NOMO-1 (cell line): ENCODE data around the gene KRTAP19-2.
"Not testable (repeated sequence)": the region's sequence is repeated elsewhere in the genome, so short reads cannot be mapped to it uniquely, and the experiment has no call there.

Experiments used
- DNase-seq, 2 experiments: peaks; one replicate each; lab custom pipeline; 2025; ENCODE audit not compliant: unreplicated experiment in 2 of 2; lab: John Stamatoyannopoulos, UW

Gene KRTAP19-2

GRCh38 chr21:30487336-30487735, at the start of gene KRTAP19-2:
Gene KRTAP19-2, minus strand, starts transcription at chr21:30487436. Its CDS starts 88 bp downstream, at chr21:30487348.
- no peak for DNase-seq

GRCh38 chr21:30518876-30519275, 31.6 kb upstream of the KRTAP19-2 start:
- no peak for DNase-seq

GRCh38 chr21:30515681-30516080, 28.4 kb upstream of the KRTAP19-2 start:
- no peak for DNase-seq

GRCh38 chr21:30505621-30506205, 18.5 kb upstream of the KRTAP19-2 start:
- DNase-seq = not testable (repeated sequence)

GRCh38 chr21:30502041-30502440, 14.8 kb upstream of the KRTAP19-2 start, which contains the start of gene KRTAP19-5:
Gene KRTAP19-5, minus strand, starts transcription at chr21:30502141. Its CDS starts 51 bp downstream, at chr21:30502090.
- no peak for DNase-seq

- DNase-seq = no peak
Measured at GRCh38 chr21:30497065-30497464, 9.8 kb upstream of the KRTAP19-2 start, which contains the start of gene KRTAP19-4. Gene KRTAP19-4, minus strand, starts transcription at chr21:30497165. Its CDS starts 55 bp downstream, at chr21:30497110.

- DNase-seq = no peak
Measured at GRCh38 chr21:30491963-30492428, 4.8 kb upstream of the KRTAP19-2 start, which contains the start of gene KRTAP19-3. Gene KRTAP19-3, minus strand, starts transcription at chr21:30492013. Its CDS starts 56 bp downstream, at chr21:30491957.

GRCh38 chr21:30486180-30486579, 1.1 kb downstream of the KRTAP19-2 start:
- no peak for DNase-seq

- no peak for DNase-seq
Measured at GRCh38 chr21:30482130-30482529, 5.1 kb downstream of the KRTAP19-2 start.

GRCh38 chr21:30480145-30480544, 7.1 kb downstream of the KRTAP19-2 start, which contains the start of gene KRTAP19-1:
Gene KRTAP19-1, minus strand, starts transcription at chr21:30480367. Its CDS starts 50 bp downstream, at chr21:30480317.
- DNase-seq = no peak

GRCh38 chr21:30479259-30479658, 8.0 kb downstream of the KRTAP19-2 start:
- DNase-seq = no peak

- DNase-seq = no peak
Measured at GRCh38 chr21:30478004-30478403, 9.2 kb downstream of the KRTAP19-2 start.

GRCh38 chr21:30468900-30469714, 18.1 kb downstream of the KRTAP19-2 start:
- no peak for DNase-seq

- DNase-seq = peak in 1 of 2 experiments; percentile 4
Measured at GRCh38 chr21:30463713-30464112, 23.5 kb downstream of the KRTAP19-2 start.

GRCh38 chr21:30448514-30448913, 38.7 kb downstream of the KRTAP19-2 start:
- DNase-seq = no peak

- DNase-seq = no peak
Measured at GRCh38 chr21:30447056-30447455, 40.2 kb downstream of the KRTAP19-2 start.

- DNase-seq = no peak
Measured at GRCh38 chr21:30444204-30444603, 43.0 kb downstream of the KRTAP19-2 start.

GRCh38 chr21:30443226-30443625, 44.0 kb downstream of the KRTAP19-2 start:
- DNase-seq = no peak

GRCh38 chr21:30439975-30440374, 47.3 kb downstream of the KRTAP19-2 start, which contains the start of gene KRTAP15-1:
Gene KRTAP15-1, plus strand, starts transcription at chr21:30440275. Its CDS starts 53 bp downstream, at chr21:30440328.
- DNase-seq = no peak
